ENCODE results near the gene AUTS2.

- TF ChIP-seq ZZZ3 (IDR thresholded peaks at IDR 0.05) (no peak), MAX (CRISPR knock-in tag; IDR thresholded peaks at IDR 0.05) (no peak), ZBTB2 (IDR thresholded peaks at IDR 0.05) (no peak), KLF1 (tag; IDR thresholded peaks at IDR 0.05) (no peak), ZC3H11A (IDR thresholded peaks at IDR 0.05; ENCODE audit: low read depth, low read length) (no peak), ZNF175 (CRISPR knock-in tag; IDR thresholded peaks at IDR 0.05; ENCODE audit: low read depth) (no peak)
These were observed 619.3 kb downstream of the AUTS2 start for GRCh38 chr7:70217571-70217970.
